GM21619 (cell line): ENCODE data around the gene EPOP.
"Not testable (repeated sequence)": the region's sequence is repeated elsewhere in the genome, so short reads cannot be mapped to it uniquely, and the experiment has no call there.

Experiments used
- ATAC-seq: cut with Tn5 transposase; IDR thresholded peaks from one replicate; pipeline ENCODE4 v1.9.1; 2021; ENCODE audit not compliant: unreplicated experiment

The EPOP gene

DNA sequence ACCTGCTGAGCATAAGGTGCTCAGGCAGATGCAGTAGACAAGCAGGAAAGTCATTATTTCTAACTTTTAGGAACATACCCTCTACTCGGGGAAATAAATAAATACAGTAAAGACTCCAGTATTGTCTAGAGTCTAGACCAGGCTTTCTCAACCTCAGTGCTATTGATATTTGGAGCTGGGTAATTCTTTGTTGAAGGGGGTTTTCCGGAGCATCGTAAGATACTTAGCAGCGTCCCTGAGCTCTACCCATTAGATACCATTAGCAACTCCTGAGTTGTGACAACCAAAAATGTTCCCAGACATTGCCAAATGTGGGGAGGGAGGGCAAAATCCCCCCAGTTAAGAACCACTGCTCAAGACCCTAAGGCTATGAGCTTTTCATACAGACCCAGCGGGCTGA, 21.1 kb downstream of the EPOP start:
- no peak for ATAC-seq

- ATAC-seq = no peak
These were observed 21.5 kb downstream of the EPOP start for GRCh38 chr17:38653230-38653629.

DNA sequence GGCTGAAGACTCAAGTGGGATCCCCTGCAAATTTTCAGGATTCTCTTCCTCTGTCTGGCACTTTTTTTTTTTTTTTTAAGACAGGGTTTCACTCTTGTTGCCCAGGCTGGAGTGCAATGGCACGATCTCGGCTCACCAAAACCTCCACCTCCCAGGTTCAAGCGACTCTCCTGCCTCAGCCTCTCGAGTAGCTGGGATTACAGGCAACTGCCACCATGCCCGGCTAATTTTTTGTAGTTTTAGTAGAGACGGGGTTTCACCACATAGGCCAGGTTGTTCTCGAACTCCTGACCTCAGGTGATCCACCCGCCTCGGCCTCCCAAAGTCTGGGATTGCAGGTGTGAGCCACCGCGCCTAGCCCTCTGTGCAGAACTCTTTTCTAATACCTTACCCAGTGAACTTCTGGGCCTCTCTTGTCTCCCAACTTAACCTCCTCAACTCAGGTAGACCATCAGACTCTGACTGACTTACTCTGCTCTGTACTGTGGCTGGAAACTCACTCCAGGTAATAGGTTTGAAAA, 24.0 kb downstream of the EPOP start:
- not testable (repeated sequence) for ATAC-seq

DNA sequence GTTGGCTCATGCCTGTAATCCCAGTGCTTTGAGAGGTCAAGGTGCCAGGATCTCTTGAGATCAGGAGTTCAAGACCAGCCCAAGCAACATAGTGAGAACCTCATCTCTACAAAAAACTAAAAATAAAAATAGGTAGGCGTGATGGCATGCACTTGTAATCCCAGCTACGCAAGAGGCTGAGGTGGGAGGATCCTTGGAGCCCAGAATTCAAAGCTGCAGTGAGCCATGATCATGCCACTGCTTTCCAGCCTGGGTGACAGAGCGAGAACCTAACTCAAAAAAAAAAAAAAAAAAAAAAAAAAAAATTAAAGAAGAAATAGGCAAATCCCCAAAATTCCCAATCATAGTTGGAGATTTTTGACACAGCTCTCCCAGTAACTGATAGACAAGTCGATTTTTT, 36.8 kb downstream of the EPOP start:
- no peak for ATAC-seq

- no peak for ATAC-seq
These were observed 38.7 kb downstream of the EPOP start for GRCh38 chr17:38636054-38636453.

GRCh38 chr17:38632334-38632733, 42.4 kb downstream of the EPOP start:
- no peak for ATAC-seq

GRCh38 chr17:38628441-38628840, 46.3 kb downstream of the EPOP start:
- no peak for ATAC-seq

DNA sequence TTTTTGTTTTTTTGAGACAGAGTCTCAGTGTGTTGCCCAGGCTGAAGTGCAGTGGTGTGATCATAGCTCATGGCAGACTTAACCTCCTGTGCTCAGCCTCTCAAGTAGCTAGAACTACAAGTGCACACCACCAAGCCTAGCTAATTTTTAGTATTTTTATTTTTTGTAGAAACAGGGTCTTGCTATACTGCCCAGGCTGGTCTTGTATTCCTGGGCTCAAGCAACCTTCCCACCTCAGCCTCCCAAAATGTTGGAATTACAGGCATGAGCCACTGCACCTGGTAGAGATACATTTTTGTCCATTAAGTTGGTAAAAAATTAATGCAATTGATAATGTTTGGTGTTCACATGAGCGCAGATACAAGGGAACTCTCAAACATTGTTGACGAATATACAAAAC, 46.8 kb downstream of the EPOP start:
- no peak for ATAC-seq

DNA sequence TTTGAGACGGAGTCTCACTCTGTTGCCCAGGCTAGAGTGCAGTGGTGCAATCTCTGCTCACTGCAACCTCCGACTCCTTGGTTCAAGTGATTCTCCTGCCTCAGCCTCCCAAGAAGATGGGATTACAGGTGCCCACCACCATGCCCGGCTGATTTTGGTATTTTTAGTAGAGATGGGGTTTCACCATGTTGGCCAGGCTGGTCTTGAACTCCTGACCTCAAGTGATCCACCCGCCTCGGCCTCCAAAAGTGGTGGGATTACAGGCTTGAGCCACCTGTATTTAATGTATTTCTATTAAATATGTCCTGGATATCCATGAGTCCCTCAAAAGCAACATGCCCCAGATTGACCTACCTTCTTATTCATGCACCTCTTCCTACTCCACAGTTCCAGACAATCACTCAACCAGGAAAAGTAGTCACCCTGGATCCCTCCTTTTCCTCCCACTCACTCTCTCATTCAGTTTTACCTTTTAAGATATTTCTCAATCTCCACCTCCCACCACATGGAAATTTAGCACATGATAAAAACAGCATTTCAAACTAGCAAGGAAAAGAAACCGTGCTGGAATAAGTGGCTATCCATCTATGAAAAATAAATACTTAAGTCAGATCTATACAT, 48.0 kb downstream of the EPOP start:
- ATAC-seq = not testable (repeated sequence)

DNA sequence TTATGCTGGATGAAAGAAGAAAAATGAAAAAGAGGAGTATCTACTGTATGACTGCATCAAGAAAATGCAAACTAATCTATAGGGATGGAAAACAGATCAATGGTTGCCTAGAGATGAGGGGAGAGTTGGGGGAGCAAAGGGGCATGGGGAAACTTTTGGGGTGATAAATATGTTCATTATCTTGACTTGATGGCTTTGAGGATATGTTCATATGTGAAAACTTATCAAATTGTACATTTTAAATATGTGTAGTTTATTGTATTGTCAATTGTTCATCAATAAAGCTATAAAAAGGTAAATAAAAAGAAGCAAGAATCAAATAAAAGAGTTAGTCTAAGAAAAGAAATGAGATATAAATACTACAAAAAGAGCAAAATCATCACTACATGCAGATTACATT, 49.3 kb downstream of the EPOP start:
- ATAC-seq = no peak

GRCh38 chr17:38624782-38625355, 49.9 kb downstream of the EPOP start:
- peak; percentile 89 for ATAC-seq
